Endothelial cell of coronary artery (primary cell): ENCODE results near the gene KDF1. TPM values are rescaled to one million over a fixed set of nuclear protein-coding genes. Genes with fewer than 3 reads are reported as not detected.

Source experiments
- total RNA-seq: library from RNA; depleted of rRNA; stranded (reverse); fragments of >200 nt; gene quantifications from 2 replicates; pipeline ENCODE4 v1.2.3, GENCODE V29; 2014

Gene KDF1
- under 0.01 TPM in 1 of 2 replicates, not detected in the other for total RNA-seq

DNA sequence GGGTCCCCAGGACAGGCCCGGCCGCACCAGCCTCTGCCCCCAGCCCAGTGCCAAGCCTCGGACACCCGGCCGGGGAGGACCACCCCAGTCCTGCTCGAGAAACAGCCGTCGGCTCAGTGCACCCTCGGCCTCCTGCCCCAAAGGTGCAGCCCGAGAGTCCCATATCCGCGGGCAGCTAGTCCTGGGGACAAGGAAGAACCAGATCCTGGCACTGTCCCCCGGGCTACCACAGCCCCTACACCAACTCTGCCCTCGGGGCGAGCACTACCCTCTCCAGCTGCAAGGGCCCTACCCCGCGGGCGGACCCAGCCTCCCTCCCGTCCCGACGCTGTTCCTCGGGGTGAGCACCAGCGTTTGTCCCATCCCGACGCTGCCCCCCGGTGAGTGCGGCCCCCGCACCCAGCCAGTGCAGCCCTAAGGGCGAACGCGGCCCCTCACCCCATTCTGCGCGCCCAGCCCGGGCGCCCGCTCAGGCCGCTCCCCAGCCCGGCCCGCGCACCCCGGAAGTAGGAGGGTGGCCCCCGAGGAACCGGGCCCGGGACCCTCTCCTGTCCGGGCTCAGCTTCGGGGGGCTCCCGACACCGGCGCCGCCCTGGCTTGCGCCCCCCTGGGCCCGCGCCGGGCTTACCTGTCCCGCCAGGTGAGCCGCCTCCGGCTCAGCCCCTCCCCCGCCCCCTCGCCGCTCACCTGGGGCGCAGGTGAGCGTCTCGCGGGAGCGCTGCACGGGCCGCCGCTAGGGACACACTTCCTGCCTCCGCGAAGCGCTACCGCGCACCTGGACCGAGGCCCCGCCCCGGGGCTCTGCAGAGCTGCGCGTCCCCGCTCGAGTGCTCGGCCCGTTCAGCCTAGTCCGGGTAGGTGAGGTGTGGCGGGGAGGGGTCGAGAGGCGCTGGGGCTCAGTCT lies at the start of gene KDF1:
KDF1 (minus strand) TSS at position 747 of the 903 bp plus-strand sequence. CDS start 8,088 bp downstream, outside the sequence.

DNA sequence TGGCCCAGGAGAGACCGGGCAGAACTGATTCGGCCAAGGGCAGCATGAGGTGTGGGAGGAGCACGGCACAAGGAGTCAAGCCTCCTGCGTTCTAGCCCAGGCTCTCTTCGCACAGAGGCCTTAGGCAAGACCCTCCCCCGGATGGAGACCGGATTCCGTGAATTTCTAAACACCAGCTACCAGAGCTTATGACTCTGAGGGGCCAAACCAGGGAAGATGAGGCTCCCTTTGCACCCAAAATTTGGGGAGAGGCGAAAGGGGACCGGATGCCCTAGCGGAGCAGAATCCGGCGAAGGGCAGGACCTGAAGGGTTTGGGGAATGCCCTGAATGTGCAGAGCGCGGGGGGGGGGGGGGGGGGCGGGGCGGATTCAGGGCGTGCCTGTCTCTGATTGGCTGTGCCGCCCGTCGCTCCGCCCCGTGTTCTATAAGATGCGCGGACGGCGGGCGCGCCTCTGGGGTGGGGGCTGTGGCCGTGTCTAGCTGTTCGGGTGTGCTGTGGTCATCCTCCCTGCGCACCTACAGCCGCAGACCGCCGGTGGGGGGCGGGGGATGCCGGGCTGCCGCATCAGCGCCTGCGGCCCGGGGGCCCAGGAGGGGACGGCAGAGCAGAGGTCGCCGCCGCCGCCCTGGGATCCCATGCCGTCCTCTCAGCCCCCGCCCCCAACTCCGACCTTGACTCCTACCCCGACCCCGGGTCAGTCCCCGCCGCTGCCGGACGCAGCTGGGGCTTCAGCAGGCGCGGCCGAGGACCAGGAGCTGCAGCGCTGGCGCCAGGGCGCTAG lies 33.2 kb upstream of the KDF1 start, which contains the start of gene TRNP1:
TRNP1 (plus strand) TSS at position 456 of the 783 bp plus-strand sequence; CDS start at position 551, 95 bp downstream.

GRCh38 chr1:26921540-26922430 lies 38.5 kb downstream of the KDF1 start, which contains the start of gene NUDC:
Gene NUDC (plus strand): TSS chr1:26921743. CDS start chr1:26921849, 106 bp downstream.

GRCh38 chr1:26913754-26914619 lies 46.3 kb downstream of the KDF1 start, which contains the start of gene NR0B2:
Gene NR0B2 (minus strand): TSS chr1:26913975. CDS start chr1:26913940, 35 bp downstream.

DNA sequence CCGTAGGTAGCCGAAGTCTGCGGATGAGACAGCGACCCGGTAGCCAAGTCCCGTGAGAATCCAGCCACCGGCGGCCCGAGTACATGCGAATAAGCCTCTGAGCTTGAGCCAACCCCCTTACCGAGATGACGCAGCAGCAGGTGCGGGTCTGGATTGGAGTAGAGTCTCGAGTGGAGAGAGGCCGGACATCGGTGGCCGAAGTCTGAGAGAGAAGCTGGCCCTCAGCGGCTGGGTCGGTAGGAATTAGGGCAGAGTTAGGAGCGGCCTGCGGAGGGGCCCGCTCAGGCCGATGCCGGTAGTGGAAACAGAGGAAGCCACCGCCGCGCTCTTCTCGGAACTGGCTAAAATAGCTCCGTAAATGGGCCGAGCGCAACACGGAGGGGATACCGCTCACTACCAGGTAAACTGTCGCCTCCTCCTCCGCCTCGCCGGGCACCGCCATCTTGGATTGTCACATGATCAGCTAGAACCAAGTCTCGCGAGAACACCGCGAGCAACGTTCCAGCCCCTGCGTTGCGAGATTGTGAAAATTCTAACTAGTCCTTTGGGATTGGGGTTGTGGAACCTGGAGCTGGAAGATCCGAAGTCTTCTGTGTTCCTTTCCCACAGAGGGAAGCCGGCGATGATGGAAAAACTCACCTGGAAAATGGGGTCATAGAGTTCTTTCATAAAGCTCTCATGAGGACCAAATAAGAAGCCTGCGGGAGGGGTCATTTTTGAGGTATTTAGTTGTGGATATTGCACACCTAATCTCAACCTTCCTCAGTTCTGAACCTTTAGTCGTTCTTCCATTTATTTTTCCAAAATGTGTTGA lies 60.1 kb downstream of the KDF1 start, which contains the start of gene GPATCH3:
GPATCH3 (minus strand) TSS at position 467 of the 814 bp plus-strand sequence; CDS start at position 442, 25 bp downstream.

Other genes with a start within 250 kb of the KDF1 start
- gene PIGV, start 172.5 kb downstream of the KDF1 start, total RNA-seq, result 5.2 and 7.6 TPM in 2 replicates
- gene ZDHHC18, start 133.8 kb downstream of the KDF1 start, total RNA-seq, result 5.1 and 5.3 TPM in 2 replicates
- gene SFN, start 97.3 kb downstream of the KDF1 start, total RNA-seq, result 0.28 TPM in 1 of 2 replicates, not detected in the other
- gene GPN2, start 70.2 kb downstream of the KDF1 start, total RNA-seq, result 10.7 and 12.0 TPM in 2 replicates
- 10.5 and 10.7 TPM in 2 replicates for gene GPATCH3, start 60.0 kb downstream of the KDF1 start, total RNA-seq
- gene NR0B2, start 46.5 kb downstream of the KDF1 start, total RNA-seq, result not detected in 2 replicates
- 44.0 and 54.5 TPM in 2 replicates for gene NUDC, start 38.7 kb downstream of the KDF1 start, total RNA-seq
- gene TRNP1, start 33.2 kb upstream of the KDF1 start, total RNA-seq, result 10.1 and 22.8 TPM in 2 replicates
- gene TENT5B, start 52.4 kb upstream of the KDF1 start, total RNA-seq, result 1.1 and 2.0 TPM in 2 replicates
- gene SLC9A1, start 194.7 kb upstream of the KDF1 start, total RNA-seq, result 10.5 and 20.2 TPM in 2 replicates